Naive B cell (primary cell): ENCODE data around the gene SLC16A13. TPM values are rescaled to one million over a fixed set of nuclear protein-coding genes. Genes with fewer than 3 reads are reported as not detected.
"Not testable (repeated sequence)": the region's sequence is repeated elsewhere in the genome, so short reads cannot be mapped to it uniquely, and the experiment has no call there.

Source experiments
- ATAC-seq, 2 donors: fragments of 150-1000 bp; cut with Tn5 transposase; 2 replicates each; pipeline ENCODE4 v1.10.0; 2021; ENCODE audit warnings: low read depth in 2 of 2, mild to moderate bottlenecking in 2 of 2, moderate library complexity in 2 of 2
- DNase-seq: peaks from one replicate; pipeline ENCODE4 v3.0.0; 2022
- H3K27ac Mint-ChIP-seq, 6 donors: one replicate each; pipeline ENCODE4 v1.8.0; 2020 to 2022; ENCODE audit warnings: mild to moderate bottlenecking in 6 of 6, mixed read lengths in 6 of 6, moderate library complexity in 5 of 6, inconsistent platforms in 2 of 6
- H3K27me3 Mint-ChIP-seq, 3 donors: one replicate each; pipeline ENCODE4 v1.8.0; 2021 to 2022; ENCODE audit warnings: mixed read lengths in 3 of 3, mild to moderate bottlenecking in 1 of 3
- H3K36me3 Mint-ChIP-seq, 2 donors: one replicate each; pipeline ENCODE4 v1.8.0; 2020 to 2022; ENCODE audit warnings: mixed read lengths in 2 of 2, inconsistent platforms in 1 of 2, mild to moderate bottlenecking in 1 of 2
- H3K4me1 Mint-ChIP-seq, 3 donors: one replicate each; pipeline ENCODE4 v1.8.0; 2020 to 2022; ENCODE audit warnings: mixed read lengths in 3 of 3, inconsistent platforms in 1 of 3, mild to moderate bottlenecking in 1 of 3, moderate library complexity in 1 of 3
- H3K4me3 Mint-ChIP-seq, 8 donors: one replicate each; pipeline ENCODE4 v1.8.0; 2020 to 2022; ENCODE audit warnings: mild to moderate bottlenecking in 8 of 8, mixed read lengths in 8 of 8, moderate library complexity in 8 of 8, inconsistent platforms in 2 of 8
- H3K9me3 Mint-ChIP-seq, 7 donors: one replicate each; pipeline ENCODE4 v1.8.0; 2020 to 2022; ENCODE audit warnings: mixed read lengths in 7 of 7, mild to moderate bottlenecking in 5 of 7, inconsistent platforms in 2 of 7, moderate library complexity in 1 of 7
- polyA plus RNA-seq, 6 donors: library from polyadenylated mRNA; unstranded; fragments of 300-500 nt; fragmentation: Illumina TruSeq; gene quantifications; one replicate each; pipeline ENCODE4 v1.2.3, GENCODE V29; 2021; ENCODE audit warnings: low read depth in 6 of 6

SLC16A13 gene
- polyA plus RNA-seq: 1 to 10 TPM in 5 of 6 donors, under 1 TPM in 1; 0.66 to 3.0 (median 2.4) TPM

DNA sequence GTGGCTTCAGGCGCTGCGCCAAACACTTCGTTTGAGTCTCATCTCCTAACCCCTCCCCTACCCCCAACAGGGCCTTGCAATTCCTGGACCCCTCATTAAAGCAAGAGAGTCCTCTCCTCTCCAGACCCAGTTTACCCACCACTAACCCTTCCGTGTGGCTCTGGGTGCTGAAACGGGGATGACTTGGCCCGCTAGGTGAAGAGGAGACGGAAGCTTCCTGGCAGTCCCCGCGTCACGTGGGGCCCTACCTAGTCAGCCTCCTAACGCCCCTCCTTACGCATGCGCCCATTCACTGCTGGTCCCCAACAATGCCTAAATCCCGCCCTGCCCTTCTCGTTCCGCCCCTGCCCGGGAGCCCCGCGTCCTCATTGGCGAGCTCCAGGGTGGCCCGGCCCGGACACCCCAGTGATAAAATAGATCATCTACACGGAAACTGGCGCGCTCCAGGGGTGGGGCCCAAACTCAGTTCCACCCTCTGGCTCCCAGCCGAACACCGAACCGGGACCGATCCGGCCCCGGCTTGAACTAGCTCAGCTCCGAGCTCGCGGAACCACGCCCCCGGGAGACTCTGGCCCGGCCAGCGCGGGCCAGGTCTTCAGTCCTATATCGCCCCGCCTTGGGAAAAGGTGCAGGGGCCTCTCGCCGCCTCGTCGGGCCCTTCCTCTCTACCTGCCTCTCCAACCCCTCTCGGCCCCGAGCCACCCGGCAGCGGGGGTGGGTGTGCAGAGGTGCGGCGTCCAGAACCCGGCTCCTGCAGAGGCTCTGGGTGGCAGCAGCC is at the start of gene SLC16A13:
TSS of gene SLC16A13 (plus strand) at position 425 of the 778 bp plus-strand sequence. CDS start 368 bp downstream, outside the sequence.
- H3K36me3 Mint-ChIP-seq: no peaks in the 10 kb centered on the region
- peak; percentile 97 for DNase-seq
- peaks cover 37 to 52% (median 44%) of the 10 kb centered on the region in 3 donors for H3K4me1 Mint-ChIP-seq
- no peaks in the 10 kb centered on the region for H3K9me3 Mint-ChIP-seq
- ATAC-seq: peak; percentile 88 to 92
- peak within 1 kb of the TSS; percentile 97 to 100 (median 98) for H3K27ac Mint-ChIP-seq
- H3K4me3 Mint-ChIP-seq: peak within 1 kb of the TSS; percentile 89 to 99 (median 96)
- H3K27me3 Mint-ChIP-seq: no peaks in the 10 kb centered on the region

GRCh38 chr17:6986676-6987075 is 49.1 kb upstream of the SLC16A13 start:
- no peaks in the 10 kb centered on the region for H3K36me3 Mint-ChIP-seq
- no peaks in the 10 kb centered on the region for H3K4me1 Mint-ChIP-seq
- H3K9me3 Mint-ChIP-seq: no peaks in the 10 kb centered on the region
- DNase-seq (no peak), ATAC-seq (no peak)
- peak overlapping the region in 1 of 6 donors; percentile 11 for H3K27ac Mint-ChIP-seq
- H3K27me3 Mint-ChIP-seq: no peaks in the 10 kb centered on the region
- no peak overlapping the region for H3K4me3 Mint-ChIP-seq

DNA sequence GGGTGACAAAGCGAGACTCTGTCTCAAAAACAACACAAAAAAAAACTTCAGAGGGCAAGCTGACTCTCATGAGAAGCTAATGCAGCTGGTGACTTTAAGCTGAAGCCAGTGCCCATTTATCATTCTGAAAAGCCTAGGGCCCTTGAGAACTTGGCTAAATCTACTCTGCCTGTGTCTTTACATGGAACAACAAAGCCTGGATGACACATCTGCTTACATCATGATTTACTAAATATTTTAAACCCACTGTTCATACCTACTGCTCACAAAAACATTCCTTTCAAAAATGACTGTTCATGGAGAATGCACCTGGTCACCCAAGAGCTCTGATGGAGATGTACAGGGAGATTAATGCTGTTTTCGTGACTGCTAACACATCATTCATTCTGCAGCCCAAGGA is 46.0 kb upstream of the SLC16A13 start:
- Mint-ChIP-seq H3K36me3 (no peaks in the 10 kb centered on the region), H3K9me3 (no peaks in the 10 kb centered on the region)
- no peak for DNase-seq

DNA sequence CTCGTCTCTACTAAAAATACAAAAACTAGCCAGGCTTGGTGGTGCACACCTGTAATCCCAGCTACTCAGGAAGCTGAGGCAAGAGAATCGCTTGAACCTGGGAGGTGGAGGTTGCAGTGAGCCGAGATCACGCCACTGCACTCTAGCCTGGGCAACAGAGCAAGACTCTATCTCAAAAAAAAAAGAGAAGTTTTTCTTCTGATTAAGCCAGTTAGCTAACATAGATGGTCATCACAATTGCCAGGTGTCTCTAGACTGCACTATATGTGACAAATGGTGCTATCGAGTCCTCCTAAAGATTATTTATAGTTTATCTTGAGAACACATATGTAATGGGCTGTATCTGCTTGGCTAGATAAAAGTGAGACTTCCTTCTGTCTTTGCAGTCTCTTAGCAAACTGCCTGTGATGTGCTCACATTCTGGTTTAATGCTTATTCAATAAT is 42.2 kb upstream of the SLC16A13 start:
- not testable (repeated sequence) for ATAC-seq, H3K27me3 Mint-ChIP-seq, DNase-seq, H3K4me3 Mint-ChIP-seq, H3K9me3 Mint-ChIP-seq
- peaks cover 12 to 21% of the 10 kb centered on the region in 2 donors for H3K36me3 Mint-ChIP-seq
- peaks cover 3 to 24% (median 21%) of the 10 kb centered on the region in 3 donors for H3K4me1 Mint-ChIP-seq
- peak overlapping the region in 2 of 6 donors; percentile 42 to 74 for H3K27ac Mint-ChIP-seq

More for the DNA sequence above, 46.0 kb upstream of the SLC16A13 start:
- H3K27me3 Mint-ChIP-seq: no peaks in the 10 kb centered on the region
- no peak overlapping the region for H3K27ac Mint-ChIP-seq
- H3K4me3 Mint-ChIP-seq: no peak overlapping the region
- H3K4me1 Mint-ChIP-seq: peaks cover 0 to 11% (median 6%) of the 10 kb centered on the region in 3 donors
- ATAC-seq: no peak

DNA sequence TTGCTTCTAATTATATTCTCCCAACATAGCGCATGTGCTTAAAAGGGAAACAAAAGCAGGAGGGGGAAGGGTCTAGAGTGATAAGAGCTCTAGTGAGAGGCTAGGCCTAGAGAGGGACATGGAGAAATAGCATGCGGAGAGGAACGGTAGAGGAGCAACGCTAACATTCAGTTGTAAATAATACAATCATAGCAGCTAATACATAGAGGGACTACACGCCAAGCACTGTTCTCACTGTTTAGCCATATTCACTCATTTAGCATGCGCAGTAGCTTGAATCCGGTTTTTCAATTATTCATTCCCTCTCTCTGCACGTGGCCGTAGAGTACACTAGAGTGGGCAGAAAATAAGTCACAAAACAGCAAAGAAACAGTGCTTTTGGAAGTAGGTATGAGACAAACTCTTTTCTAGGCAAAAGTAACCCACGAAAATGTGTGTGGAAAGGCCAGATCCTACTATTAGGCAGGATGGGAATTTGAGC is 41.7 kb upstream of the SLC16A13 start:
- Mint-ChIP-seq H3K4me1 (peaks cover 3 to 24% (median 21%) of the 10 kb centered on the region in 3 donors), H3K27me3 (no peaks in the 10 kb centered on the region), H3K4me3 (no peak overlapping the region), H3K27ac (peak overlapping the region in 2 of 6 donors; percentile 34 to 43), H3K9me3 (no peaks in the 10 kb centered on the region), H3K36me3 (peaks cover 12 to 23% of the 10 kb centered on the region in 2 donors)
- ATAC-seq (no peak), DNase-seq (no peak)

DNA sequence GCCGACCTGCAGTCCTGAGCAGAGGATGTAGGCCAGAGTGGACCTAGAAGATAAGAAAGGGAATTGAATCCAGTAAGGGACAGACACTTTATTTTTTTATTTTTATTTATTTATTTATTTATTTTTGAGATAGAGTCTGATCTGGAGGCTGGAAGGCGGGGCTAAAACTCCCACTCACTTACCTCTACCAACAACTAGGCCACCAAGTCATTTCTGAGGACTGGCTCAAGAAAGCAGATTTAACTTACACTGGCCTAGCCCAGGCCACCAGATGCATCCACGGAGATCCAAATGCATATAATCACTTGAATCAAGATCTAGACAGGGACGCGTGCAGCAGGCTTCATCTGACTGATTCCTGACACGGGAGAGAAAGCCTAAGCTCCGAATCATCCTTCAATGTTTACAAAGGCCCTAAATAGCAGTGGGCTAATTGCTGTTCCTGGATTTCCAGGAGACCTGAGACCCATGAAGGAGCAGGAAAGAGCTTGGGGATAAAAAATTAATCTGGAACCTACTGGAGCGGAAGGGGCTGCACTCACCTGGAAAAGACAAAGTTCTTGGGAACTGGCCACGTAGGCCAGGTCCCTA is 41.1 kb upstream of the SLC16A13 start:
- no peak overlapping the region for H3K4me3 Mint-ChIP-seq
- ATAC-seq (no peak), DNase-seq (no peak)
- peak overlapping the region in 4 of 6 donors; percentile 9 to 59 (median 38) for H3K27ac Mint-ChIP-seq
- H3K4me1 Mint-ChIP-seq: peaks cover 3 to 24% (median 23%) of the 10 kb centered on the region in 3 donors
- H3K27me3 Mint-ChIP-seq: no peaks in the 10 kb centered on the region
- H3K36me3 Mint-ChIP-seq: peaks cover 18 to 29% of the 10 kb centered on the region in 2 donors
- no peaks in the 10 kb centered on the region for H3K9me3 Mint-ChIP-seq

DNA sequence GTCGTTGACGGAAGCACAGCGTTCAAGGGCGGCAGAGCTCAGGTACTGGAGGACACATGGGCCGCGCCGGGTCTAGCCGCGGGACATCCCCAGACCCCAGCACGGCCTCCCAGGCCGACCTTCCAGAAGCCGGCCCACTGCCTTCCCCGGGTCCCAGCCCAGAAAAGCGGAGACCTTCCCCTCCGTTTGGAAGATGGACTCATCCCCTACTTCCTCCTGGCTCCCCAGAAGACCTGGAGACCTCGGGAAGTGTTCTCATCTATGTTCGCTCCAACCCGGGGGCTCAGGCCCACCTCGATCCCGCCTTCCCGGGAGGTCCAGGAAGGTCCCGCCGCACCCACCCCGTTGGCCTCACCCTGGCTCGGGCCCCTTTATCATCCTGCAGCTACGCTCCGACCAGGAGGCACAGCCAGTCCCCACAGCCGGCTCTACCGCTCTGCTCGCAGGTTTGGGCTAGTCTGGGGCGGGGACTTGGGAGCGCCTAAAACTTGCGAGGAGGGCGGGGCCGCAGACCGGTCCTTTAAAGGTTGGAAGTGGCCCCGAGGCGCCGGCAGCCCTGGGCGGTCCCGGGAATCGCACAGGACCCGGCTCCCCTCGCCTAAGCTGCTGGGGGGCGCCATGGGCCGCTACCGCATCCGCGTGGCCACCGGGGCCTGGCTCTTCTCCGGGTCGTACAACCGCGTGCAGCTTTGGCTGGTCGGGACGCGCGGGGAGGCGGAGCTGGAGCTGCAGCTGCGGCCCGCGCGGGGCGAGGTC is 40.1 kb upstream of the SLC16A13 start, which contains the start of gene ALOX12:
TSS of gene ALOX12 (plus strand) at position 550 of the 756 bp plus-strand sequence. CDS start at position 619, 69 bp downstream.
- Mint-ChIP-seq H3K27me3 (no peaks in the 10 kb centered on the region), H3K9me3 (no peaks in the 10 kb centered on the region), H3K4me1 (peaks cover 3 to 28% (median 24%) of the 10 kb centered on the region in 3 donors), H3K4me3 (peak within 1 kb of the TSS in 2 of 8 donors; percentile 38 to 70), H3K27ac (peak within 1 kb of the TSS in 2 of 6 donors; percentile 9 to 87), H3K36me3 (peaks cover 19 to 38% of the 10 kb centered on the region in 2 donors)
- DNase-seq: no peak
- ATAC-seq: peak in 1 of 2 donors; percentile 18

GRCh38 chr17:6996256-6997011 is 39.4 kb upstream of the SLC16A13 start:
- no peak overlapping the region for H3K27ac Mint-ChIP-seq
- H3K36me3 Mint-ChIP-seq: peaks cover 23 to 45% of the 10 kb centered on the region in 2 donors
- peaks cover 3 to 28% (median 24%) of the 10 kb centered on the region in 3 donors for H3K4me1 Mint-ChIP-seq
- H3K9me3 Mint-ChIP-seq: no peaks in the 10 kb centered on the region
- ATAC-seq (no peak), DNase-seq (no peak)
- no peaks in the 10 kb centered on the region for H3K27me3 Mint-ChIP-seq
- H3K4me3 Mint-ChIP-seq: no peak overlapping the region

DNA sequence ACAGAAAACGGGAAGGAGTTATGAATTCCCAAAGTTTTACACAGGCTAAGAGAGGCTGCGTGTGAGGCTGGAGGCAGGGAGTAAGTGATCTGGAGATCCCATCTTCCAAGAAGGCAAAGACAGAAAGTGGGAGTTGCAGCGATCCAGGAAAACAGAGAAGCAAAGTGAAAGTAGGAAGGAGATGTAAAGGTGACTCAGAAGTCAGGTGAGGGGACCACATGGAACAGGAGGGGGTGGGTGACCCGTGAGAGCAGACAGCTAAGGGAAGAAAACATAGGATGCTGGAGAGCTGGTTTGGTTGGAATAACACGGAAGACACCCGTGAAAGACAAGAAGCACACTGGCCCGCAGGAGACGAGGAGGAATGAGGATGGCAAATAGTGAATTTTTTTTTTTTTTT is 38.6 kb upstream of the SLC16A13 start:
- H3K27ac Mint-ChIP-seq: peak overlapping the region in 3 of 6 donors; percentile 37 to 91 (median 43)
- DNase-seq: no peak
- H3K4me1 Mint-ChIP-seq: peaks cover 3 to 31% (median 27%) of the 10 kb centered on the region in 3 donors
- H3K4me3 Mint-ChIP-seq: peak overlapping the region in 1 of 8 donors; percentile 55
- ATAC-seq: no peak
- H3K9me3 Mint-ChIP-seq: no peaks in the 10 kb centered on the region
- peaks cover 29 to 52% of the 10 kb centered on the region in 2 donors for H3K36me3 Mint-ChIP-seq
- H3K27me3 Mint-ChIP-seq: no peaks in the 10 kb centered on the region

DNA sequence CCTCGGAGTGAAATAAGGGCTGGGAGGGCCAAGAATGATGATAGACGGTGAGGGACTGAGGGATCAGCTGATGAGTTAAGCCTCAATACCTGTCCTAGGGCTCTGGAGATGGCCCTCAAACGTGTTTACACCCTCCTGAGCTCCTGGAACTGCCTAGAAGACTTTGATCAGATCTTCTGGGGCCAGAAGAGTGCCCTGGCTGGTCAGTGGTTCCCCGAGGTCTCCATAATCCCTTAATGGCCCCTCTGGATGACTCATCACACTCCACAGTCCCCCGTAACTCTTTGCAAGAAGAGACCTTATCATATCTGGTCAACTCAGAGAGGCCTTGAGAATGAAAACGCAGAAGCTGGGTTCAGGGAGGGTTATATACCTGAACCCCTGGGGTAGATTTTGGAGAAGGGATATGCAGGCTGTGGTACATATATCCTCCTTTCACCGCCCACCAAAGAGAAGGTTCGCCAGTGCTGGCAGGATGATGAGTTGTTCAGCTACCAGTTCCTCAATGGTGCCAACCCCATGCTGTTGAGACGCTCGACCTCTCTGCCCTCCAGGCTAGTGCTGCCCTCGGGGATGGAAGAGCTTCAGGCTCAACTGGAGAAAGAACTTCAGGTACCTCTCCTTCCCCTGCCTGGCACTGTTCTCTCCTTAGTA is 36.8 kb upstream of the SLC16A13 start:
- peaks cover 30 to 55% of the 10 kb centered on the region in 2 donors for H3K36me3 Mint-ChIP-seq
- DNase-seq (no peak), ATAC-seq (no peak)
- H3K4me1 Mint-ChIP-seq: peaks cover 6 to 34% (median 23%) of the 10 kb centered on the region in 3 donors
- H3K4me3 Mint-ChIP-seq: peak overlapping the region in 1 of 8 donors; percentile 56
- no peaks in the 10 kb centered on the region for H3K9me3 Mint-ChIP-seq
- no peaks in the 10 kb centered on the region for H3K27me3 Mint-ChIP-seq
- peak overlapping the region in 3 of 6 donors; percentile 34 to 47 (median 38) for H3K27ac Mint-ChIP-seq

DNA sequence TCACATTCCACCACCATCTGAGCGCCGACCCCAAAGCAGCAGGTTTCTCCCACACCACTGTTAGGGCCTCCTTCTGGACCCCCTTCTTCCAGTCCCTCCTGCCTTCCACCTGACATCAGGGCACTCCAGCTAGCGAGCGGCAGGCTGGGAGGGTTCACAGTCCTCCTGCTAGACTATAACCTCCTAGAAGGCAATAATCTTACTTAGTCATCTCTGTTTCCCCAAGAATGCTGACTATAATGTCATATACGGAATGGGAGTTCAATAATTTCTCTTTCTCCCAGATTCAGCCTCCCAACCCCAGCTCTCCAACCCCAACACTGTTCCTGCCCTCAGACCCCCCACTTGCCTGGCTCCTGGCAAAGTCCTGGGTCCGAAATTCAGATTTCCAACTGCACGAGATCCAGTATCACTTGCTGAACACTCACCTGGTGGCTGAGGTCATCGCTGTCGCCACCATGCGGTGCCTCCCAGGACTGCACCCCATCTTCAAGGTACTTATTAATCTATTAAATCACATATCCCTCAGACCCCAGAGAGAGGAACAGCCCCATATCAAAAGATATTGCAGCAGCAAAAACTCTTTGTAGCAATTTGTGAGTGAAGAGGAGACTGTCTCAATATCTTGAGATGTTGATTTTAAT is 34.4 kb upstream of the SLC16A13 start:
- Mint-ChIP-seq H3K9me3 (no peaks in the 10 kb centered on the region), H3K4me3 (no peak overlapping the region), H3K36me3 (peaks cover 30 to 55% of the 10 kb centered on the region in 2 donors), H3K4me1 (peaks cover 16 to 38% (median 31%) of the 10 kb centered on the region in 3 donors), H3K27me3 (no peaks in the 10 kb centered on the region), H3K27ac (peak overlapping the region in 3 of 6 donors; percentile 13 to 93 (median 63))
- no peak for ATAC-seq
- peak; percentile 18 for DNase-seq
